CD8-positive, alpha-beta memory T cell (primary cell): ENCODE data around the gene SCAMP1. TPM values are rescaled to one million over a fixed set of nuclear protein-coding genes. Genes with fewer than 3 reads are reported as not detected.

Source experiments
- CTCF ChIA-PET: fragments of 350-600 bp; sonication (Branson Sonifier 250); formaldehyde crosslinking; loops from one replicate; lab custom pipeline; 2021; ENCODE audit warnings: antibody characterized with exemption; lab: Charles Lee
- POLR2A ChIA-PET: fragments of 350-600 bp; sonication (Branson Sonifier 250); formaldehyde crosslinking; loops from one replicate; lab custom pipeline; 2021; ENCODE audit warnings: antibody characterized with exemption; lab: Charles Lee
- DNase-seq, 5 donors: peaks; one replicate each; pipeline versions ENCODE4 v3.0.0 to v3.0.0-alpha.2; 2020 to 2022; ENCODE audit warnings: mixed read lengths in 1 of 5
- H3K27ac ChIP-seq: one replicate; pipeline ENCODE4 v1.7.0; 2013; ENCODE audit warnings: low read depth, mild to moderate bottlenecking, low read length, moderate library complexity
- H3K27me3 ChIP-seq: 2 replicates; pipeline ENCODE4 v1.7.0; 2013; ENCODE audit warnings: low read length, mild to moderate bottlenecking; ENCODE audit not compliant: insufficient read depth, poor library complexity, severe bottlenecking
- H3K36me3 ChIP-seq: 2 replicates; pipeline ENCODE4 v1.7.0; 2013; ENCODE audit warnings: mild to moderate bottlenecking, low read length, moderate library complexity; ENCODE audit not compliant: insufficient read depth
- H3K4me1 ChIP-seq: 2 replicates; pipeline ENCODE4 v1.7.0; 2013; ENCODE audit warnings: mild to moderate bottlenecking, low read length, moderate library complexity; ENCODE audit not compliant: insufficient read depth
- H3K4me3 ChIP-seq: 2 replicates; pipeline ENCODE4 v1.7.0; 2013; ENCODE audit warnings: mild to moderate bottlenecking, low read length
- H3K9me3 ChIP-seq: 2 replicates; pipeline ENCODE4 v1.7.0; 2013; ENCODE audit warnings: mild to moderate bottlenecking, low read length
- H3K27ac Mint-ChIP-seq, 8 donors: one replicate each; pipeline ENCODE4 v1.8.0; 2020 to 2021; ENCODE audit warnings: mixed read lengths in 8 of 8, mild to moderate bottlenecking in 6 of 8, inconsistent platforms in 3 of 8, moderate library complexity in 3 of 8
- H3K27me3 Mint-ChIP-seq, 2 donors: one replicate each; pipeline ENCODE4 v1.8.0; 2020 to 2021; ENCODE audit warnings: mixed read lengths in 2 of 2, mild to moderate bottlenecking in 1 of 2, moderate library complexity in 1 of 2
- H3K36me3 Mint-ChIP-seq, 3 donors: one replicate each; pipeline ENCODE4 v1.8.0; 2020 to 2021; ENCODE audit warnings: mixed read lengths in 3 of 3, inconsistent platforms in 1 of 3, mild to moderate bottlenecking in 1 of 3
- H3K4me1 Mint-ChIP-seq, 3 donors: one replicate each; pipeline ENCODE4 v1.8.0; 2020 to 2021; ENCODE audit warnings: mixed read lengths in 3 of 3, inconsistent platforms in 1 of 3, mild to moderate bottlenecking in 1 of 3
- H3K4me3 Mint-ChIP-seq, 7 donors: one replicate each; pipeline ENCODE4 v1.8.0; 2020 to 2021; ENCODE audit warnings: mixed read lengths in 7 of 7, mild to moderate bottlenecking in 6 of 7, moderate library complexity in 4 of 7, inconsistent platforms in 2 of 7
- H3K9me3 Mint-ChIP-seq, 5 donors: one replicate each; pipeline ENCODE4 v1.8.0; 2020 to 2022; ENCODE audit warnings: mixed read lengths in 5 of 5, mild to moderate bottlenecking in 3 of 5, moderate library complexity in 2 of 5, inconsistent platforms in 1 of 5
- polyA plus RNA-seq: library from polyadenylated mRNA; unstranded; fragments of 300-500 nt; fragmentation: Illumina TruSeq; gene quantifications from one replicate; pipeline ENCODE4 v1.2.3, GENCODE V29; 2021
- total RNA-seq, 2 experiments: library from RNA; stranded (reverse); gene quantifications; one replicate each; pipeline ENCODE4 v1.2.3, GENCODE V29; 2021

SCAMP1 gene
- total and polyA plus RNA-seq, 3 experiments from 2014 or later = 15.2 to 36.2 (median 17.3) TPM

DNA sequence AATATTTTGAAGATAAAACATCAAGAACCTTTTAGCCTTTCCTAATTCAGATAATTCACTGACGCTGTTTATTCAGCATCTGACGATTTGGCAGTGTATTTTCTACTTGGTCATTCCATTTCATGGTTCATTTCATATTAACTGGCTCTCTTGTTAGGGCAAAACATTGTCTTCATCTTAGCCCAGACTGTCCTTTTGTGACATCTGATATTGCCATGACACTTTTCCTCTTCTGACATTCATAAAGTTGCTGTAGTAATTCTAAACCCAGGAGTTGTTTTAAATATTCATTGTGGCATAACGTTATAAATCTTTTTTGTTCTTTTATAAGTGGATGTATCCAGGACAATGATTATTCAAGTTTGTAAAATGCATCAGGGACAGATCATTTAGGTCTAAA lies 1.8 kb downstream of the SCAMP1 start:
- Histone ChIP-seq H3K4me3 (no peak overlapping the region), H3K27me3 (no peaks in the 10 kb centered on the region), H3K9me3 (no peaks in the 10 kb centered on the region), H3K27ac (no peak overlapping the region), H3K4me1 (peaks cover 21% of the 10 kb centered on the region), H3K36me3 (no peaks in the 10 kb centered on the region)
- H3K9me3 Mint-ChIP-seq = no peaks in the 10 kb centered on the region
- H3K4me1 Mint-ChIP-seq = peaks cover 56 to 67% (median 67%) of the 10 kb centered on the region in 3 donors
- peak overlapping the region in 5 of 8 donors; percentile 31 to 95 (median 69) for H3K27ac Mint-ChIP-seq
- DNase-seq = no peak
- peak overlapping the region; percentile 46 to 98 (median 91) for H3K4me3 Mint-ChIP-seq
- peaks cover 0 to 3% of the 10 kb centered on the region in 2 donors for H3K27me3 Mint-ChIP-seq
- POLR2A ChIA-PET = no interaction called here
- CTCF ChIA-PET = no interaction called here
- peaks cover 0 to 12% (median 2%) of the 10 kb centered on the region in 3 donors for H3K36me3 Mint-ChIP-seq

DNA sequence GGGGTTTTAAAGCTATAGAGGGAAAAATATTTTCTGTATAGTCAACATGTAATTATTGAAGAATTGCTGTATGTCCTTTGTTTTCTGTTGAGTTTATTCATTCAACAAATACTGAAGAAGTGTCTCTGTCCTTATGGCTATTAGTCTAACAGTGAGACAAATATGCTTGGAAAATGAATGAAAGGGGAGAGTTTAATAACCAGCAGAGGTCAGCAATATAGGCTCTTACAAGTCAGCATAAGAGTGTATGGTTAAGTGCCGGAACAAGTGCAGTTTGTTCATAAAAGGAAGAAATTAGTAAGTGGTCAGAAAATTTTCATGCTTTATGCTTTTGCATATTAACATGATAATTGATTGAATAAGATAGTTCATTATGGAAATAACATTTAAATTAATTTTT lies 3.6 kb downstream of the SCAMP1 start:
- Histone ChIP-seq H3K27me3 (no peaks in the 10 kb centered on the region), H3K27ac (no peak overlapping the region), H3K4me1 (peaks cover 21% of the 10 kb centered on the region), H3K36me3 (no peaks in the 10 kb centered on the region), H3K9me3 (no peaks in the 10 kb centered on the region), H3K4me3 (no peak overlapping the region)
- H3K4me3 Mint-ChIP-seq = peak overlapping the region in 1 of 7 donors; percentile 91
- no peak overlapping the region for H3K27ac Mint-ChIP-seq
- ChIA-PET CTCF (no interaction called here), POLR2A (no interaction called here)
- peaks cover 0 to 10% (median 2%) of the 10 kb centered on the region in 3 donors for H3K36me3 Mint-ChIP-seq
- H3K4me1 Mint-ChIP-seq = peaks cover 55 to 70% (median 66%) of the 10 kb centered on the region in 3 donors
- DNase-seq = no peak
- H3K27me3 Mint-ChIP-seq = peaks cover 0 to 3% of the 10 kb centered on the region in 2 donors
- no peaks in the 10 kb centered on the region for H3K9me3 Mint-ChIP-seq

DNA sequence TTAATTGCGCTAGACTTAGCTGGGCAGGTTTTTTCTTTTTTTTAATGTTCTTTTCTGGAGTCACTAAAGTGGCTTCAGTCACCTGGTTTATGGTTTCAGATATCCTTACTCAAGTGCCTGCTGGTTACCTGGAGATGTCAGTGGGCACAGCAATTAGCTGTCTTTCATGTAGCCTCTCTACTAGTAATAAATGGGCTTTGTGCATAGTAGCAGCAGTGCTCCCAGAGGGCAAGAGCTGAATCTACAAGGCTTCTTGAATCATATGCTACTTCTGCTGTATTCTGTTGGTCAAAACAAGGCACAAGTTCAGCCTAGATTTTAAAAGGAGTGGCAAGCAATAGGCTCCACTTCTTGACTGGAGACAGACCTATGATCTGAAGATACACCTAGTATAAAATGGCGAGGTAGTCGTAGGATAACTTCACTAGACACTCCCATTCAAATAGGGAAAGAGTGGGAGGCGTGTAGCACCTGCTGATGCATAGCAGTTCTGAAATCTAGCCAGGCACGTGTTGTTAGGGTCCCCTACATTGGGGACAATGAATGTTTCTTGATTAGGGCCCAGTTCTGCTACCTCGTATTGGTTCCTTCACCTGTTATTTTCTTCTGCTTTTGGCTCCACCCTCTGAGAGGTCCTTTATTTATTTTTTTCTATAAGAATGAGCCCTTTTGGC lies 7.0 kb downstream of the SCAMP1 start:
- POLR2A ChIA-PET = no interaction called here
- Mint-ChIP-seq H3K27me3 (no peaks in the 10 kb centered on the region), H3K9me3 (no peaks in the 10 kb centered on the region), H3K36me3 (peaks cover 0 to 2% (median 0%) of the 10 kb centered on the region in 3 donors), H3K4me1 (peaks cover 51 to 78% (median 73%) of the 10 kb centered on the region in 3 donors), H3K27ac (peak overlapping the region in 1 of 8 donors; percentile 12), H3K4me3 (peak overlapping the region in 1 of 7 donors; percentile 46)
- Histone ChIP-seq H3K27ac (no peak overlapping the region), H3K4me3 (no peak overlapping the region), H3K9me3 (no peaks in the 10 kb centered on the region), H3K36me3 (no peaks in the 10 kb centered on the region), H3K4me1 (peaks cover 5% of the 10 kb centered on the region), H3K27me3 (no peaks in the 10 kb centered on the region)
- CTCF ChIA-PET = no interaction called here
- no peak for DNase-seq

DNA sequence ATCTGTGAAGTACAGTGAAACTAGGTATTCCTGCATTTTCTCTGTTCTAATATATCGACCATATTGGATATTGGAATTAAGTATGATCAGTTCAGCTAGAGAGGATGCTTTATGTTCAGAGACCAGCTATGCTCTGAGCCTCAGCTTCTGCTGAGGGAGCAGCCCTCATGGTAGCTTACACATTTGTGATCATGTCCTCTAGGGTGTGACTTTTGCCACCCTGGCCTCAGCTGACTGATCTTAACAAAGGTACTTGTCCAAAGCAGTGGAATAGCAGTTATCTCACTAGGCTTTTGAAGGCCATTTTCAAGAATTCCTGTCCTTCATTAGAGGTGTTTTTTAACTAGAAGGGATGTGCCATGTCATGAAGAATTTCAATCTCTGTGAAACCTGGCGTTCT lies 9.3 kb downstream of the SCAMP1 start:
- Histone ChIP-seq H3K4me3 (no peak overlapping the region), H3K9me3 (no peaks in the 10 kb centered on the region), H3K36me3 (no peaks in the 10 kb centered on the region), H3K4me1 (peaks cover 4% of the 10 kb centered on the region), H3K27me3 (no peaks in the 10 kb centered on the region), H3K27ac (no peak overlapping the region)
- no peak for DNase-seq
- H3K27ac Mint-ChIP-seq = peak overlapping the region in 1 of 8 donors; percentile 2
- peaks cover 42 to 70% (median 67%) of the 10 kb centered on the region in 3 donors for H3K4me1 Mint-ChIP-seq
- ChIA-PET CTCF (no interaction called here), POLR2A (no interaction called here)
- H3K36me3 Mint-ChIP-seq = peaks cover 0 to 2% (median 0%) of the 10 kb centered on the region in 3 donors
- H3K27me3 Mint-ChIP-seq = no peaks in the 10 kb centered on the region
- H3K9me3 Mint-ChIP-seq = no peaks in the 10 kb centered on the region
- H3K4me3 Mint-ChIP-seq = no peak overlapping the region

DNA sequence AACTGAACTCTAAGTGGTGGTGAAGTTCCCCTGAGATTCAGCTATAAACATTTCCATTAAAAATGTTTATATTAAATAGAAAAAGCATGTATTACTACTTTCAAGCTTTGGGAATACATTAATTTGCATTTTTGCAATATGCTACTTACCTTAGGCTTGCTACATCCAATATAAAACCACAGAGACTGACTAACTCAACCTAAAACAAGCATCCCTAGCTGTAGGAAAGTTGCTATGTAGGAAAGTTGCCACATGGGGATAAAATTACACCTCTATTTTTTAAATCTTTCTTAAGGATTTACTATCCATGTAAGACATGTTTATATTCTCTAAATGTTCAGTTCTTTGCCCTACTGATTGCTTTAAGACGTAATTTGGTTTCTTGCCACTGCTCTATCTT lies 12.8 kb downstream of the SCAMP1 start:
- H3K9me3 Mint-ChIP-seq = no peaks in the 10 kb centered on the region
- Histone ChIP-seq H3K4me3 (no peak overlapping the region), H3K36me3 (no peaks in the 10 kb centered on the region), H3K4me1 (no peaks in the 10 kb centered on the region), H3K9me3 (no peaks in the 10 kb centered on the region), H3K27ac (no peak overlapping the region), H3K27me3 (no peaks in the 10 kb centered on the region)
- CTCF ChIA-PET = no interaction called here
- H3K27me3 Mint-ChIP-seq = no peaks in the 10 kb centered on the region
- H3K4me3 Mint-ChIP-seq = no peak overlapping the region
- POLR2A ChIA-PET = no interaction called here
- peaks cover 0 to 1% (median 1%) of the 10 kb centered on the region in 3 donors for H3K36me3 Mint-ChIP-seq
- no peak overlapping the region for H3K27ac Mint-ChIP-seq
- H3K4me1 Mint-ChIP-seq = peaks cover 38 to 68% (median 60%) of the 10 kb centered on the region in 3 donors
- no peak for DNase-seq

DNA sequence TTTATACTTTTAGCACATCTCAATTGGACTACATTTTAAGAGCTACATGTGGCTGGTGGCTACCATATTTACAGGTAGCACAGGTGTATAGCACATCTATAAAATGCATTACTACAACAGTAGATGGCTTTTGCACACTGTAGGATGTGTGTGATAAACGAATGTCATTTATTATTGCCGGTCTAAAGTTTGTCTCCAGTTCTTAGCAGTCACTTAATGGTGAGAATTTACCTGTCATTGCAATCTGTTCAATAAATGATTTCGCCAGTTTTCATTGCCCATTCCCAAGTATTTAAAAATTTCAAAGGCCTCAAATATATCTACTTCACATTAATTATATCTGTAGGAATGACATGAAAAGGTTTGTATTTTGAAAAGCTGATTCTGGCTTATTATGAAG lies 15.9 kb downstream of the SCAMP1 start:
- ChIA-PET POLR2A (no interaction called here), CTCF (interaction anchor here (1.1 kb wide), 1 partner anchor 37 kb away, joined by 3 read pairs; no protein-coding TSS in a partner anchor)
- Mint-ChIP-seq H3K36me3 (peaks cover 0 to 8% (median 1%) of the 10 kb centered on the region in 3 donors), H3K27me3 (no peaks in the 10 kb centered on the region), H3K4me1 (peaks cover 35 to 60% (median 52%) of the 10 kb centered on the region in 3 donors), H3K4me3 (no peak overlapping the region), H3K9me3 (no peaks in the 10 kb centered on the region), H3K27ac (no peak overlapping the region)
- H3K36me3 ChIP-seq = no peaks in the 10 kb centered on the region
- H3K27ac ChIP-seq = no peak overlapping the region
- no peaks in the 10 kb centered on the region for H3K27me3 ChIP-seq
- no peaks in the 10 kb centered on the region for H3K9me3 ChIP-seq
- H3K4me3 ChIP-seq = no peak overlapping the region
- no peak for DNase-seq
- H3K4me1 ChIP-seq = no peaks in the 10 kb centered on the region

DNA sequence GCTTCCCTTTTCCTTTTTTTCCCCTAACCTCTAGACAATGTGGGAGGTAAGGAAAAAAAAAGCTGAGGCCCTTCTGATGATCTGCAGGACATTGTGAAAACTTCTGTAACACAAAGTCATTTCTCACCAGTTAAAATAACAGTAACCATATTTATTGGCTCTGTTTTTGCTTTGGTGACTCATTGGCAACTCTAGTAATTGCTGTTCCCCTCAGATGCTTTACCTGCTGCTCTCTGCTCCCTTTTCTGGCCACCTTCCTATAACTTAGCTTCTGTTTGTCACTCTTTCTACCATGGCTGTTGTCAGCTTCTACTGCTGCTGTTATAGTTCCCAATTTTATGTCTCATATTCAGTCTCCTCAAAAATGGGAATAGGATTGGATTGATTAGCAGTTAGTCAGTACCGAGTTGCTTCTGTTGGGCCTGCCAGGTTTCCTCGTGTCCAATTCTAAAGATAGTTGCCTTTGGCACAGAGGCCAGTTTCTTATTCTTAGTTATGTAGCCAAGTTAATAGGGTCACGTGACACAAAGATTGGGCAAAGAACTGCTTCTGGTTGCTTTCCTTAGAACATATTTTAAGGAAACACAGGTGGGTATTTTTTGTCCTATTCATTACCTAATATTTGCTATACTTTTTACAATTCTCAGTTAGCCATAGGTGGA lies 16.8 kb downstream of the SCAMP1 start:
- Mint-ChIP-seq H3K27me3 (no peaks in the 10 kb centered on the region), H3K9me3 (no peaks in the 10 kb centered on the region), H3K4me3 (no peak overlapping the region), H3K4me1 (peaks cover 39 to 63% (median 49%) of the 10 kb centered on the region in 3 donors), H3K27ac (peak overlapping the region in 2 of 8 donors; percentile 38 to 82), H3K36me3 (peaks cover 0 to 8% (median 3%) of the 10 kb centered on the region in 3 donors)
- CTCF ChIA-PET = interaction anchor here (1.1 kb wide), 1 partner anchor 37 kb away, joined by 3 read pairs; no protein-coding TSS in a partner anchor
- POLR2A ChIA-PET = no interaction called here
- no peaks in the 10 kb centered on the region for H3K27me3 ChIP-seq
- no peak for DNase-seq
- H3K4me1 ChIP-seq = no peaks in the 10 kb centered on the region
- H3K36me3 ChIP-seq = no peaks in the 10 kb centered on the region
- no peaks in the 10 kb centered on the region for H3K9me3 ChIP-seq
- H3K4me3 ChIP-seq = no peak overlapping the region
- no peak overlapping the region for H3K27ac ChIP-seq

DNA sequence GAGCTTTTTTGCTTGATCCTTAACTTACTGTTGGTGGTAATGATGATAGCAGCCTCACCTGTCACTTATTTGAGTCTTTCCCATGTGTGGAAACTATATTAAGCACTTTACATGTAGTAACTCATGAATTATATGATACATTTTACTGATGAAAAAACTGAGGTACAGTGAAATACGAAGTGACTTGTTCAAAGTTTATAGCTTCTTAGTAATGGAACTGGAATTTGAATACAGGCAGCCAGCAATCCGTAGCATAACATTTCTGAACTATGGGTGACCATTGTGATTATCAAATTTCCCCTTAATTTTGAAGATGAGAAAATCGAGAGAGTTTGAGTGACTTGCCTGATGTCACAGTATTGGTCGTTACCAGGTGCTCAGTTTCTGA lies 17.3 kb downstream of the SCAMP1 start:
- peaks cover 39 to 59% (median 46%) of the 10 kb centered on the region in 3 donors for H3K4me1 Mint-ChIP-seq
- POLR2A ChIA-PET = no interaction called here
- CTCF ChIA-PET = no interaction called here
- no peaks in the 10 kb centered on the region for H3K27me3 Mint-ChIP-seq
- no peaks in the 10 kb centered on the region for H3K36me3 ChIP-seq
- no peak overlapping the region for H3K4me3 Mint-ChIP-seq
- peak overlapping the region in 1 of 8 donors; percentile 3 for H3K27ac Mint-ChIP-seq
- no peaks in the 10 kb centered on the region for H3K9me3 ChIP-seq
- H3K27me3 ChIP-seq = no peaks in the 10 kb centered on the region
- no peak overlapping the region for H3K4me3 ChIP-seq
- no peaks in the 10 kb centered on the region for H3K4me1 ChIP-seq
- no peak for DNase-seq
- no peak overlapping the region for H3K27ac ChIP-seq
- peaks cover 0 to 8% (median 3%) of the 10 kb centered on the region in 3 donors for H3K36me3 Mint-ChIP-seq
- no peaks in the 10 kb centered on the region for H3K9me3 Mint-ChIP-seq
